GM12891 (cell line): ENCODE measurements around the gene UNC93B1.
A peak's percentile ranks its signal among the peaks of the same experiment; 100 is the strongest.

Experiments
- DNase-seq: peaks from one replicate; pipeline ENCODE4 v3.0.0; 2011; ENCODE audit warnings: low spot score; ENCODE audit not compliant: insufficient read length
- FAIRE-seq: peaks from 2 replicates; lab custom pipeline; 2011; peaks lifted over from hg19 to GRCh38; lab: Jason Lieb, UNC
- PAX5 ChIP-seq: IDR thresholded peaks from 2 replicates; pipeline ENCODE4 v1.6.1; 2011; ENCODE audit warnings: low read length, moderate library complexity, mild to moderate bottlenecking; ENCODE audit not compliant: insufficient read depth, severe bottlenecking
- POLR2A ChIP-seq: IDR thresholded peaks from 2 replicates; pipeline ENCODE4 v1.6.1; 2011; ENCODE audit warnings: low read depth, low read length, control low read depth
- POLR2AphosphoS5 ChIP-seq: IDR thresholded peaks from 2 replicates; pipeline ENCODE4 v1.6.1; 2011; ENCODE audit warnings: low read depth, low read length, control low read depth
- POU2F2 ChIP-seq: IDR thresholded peaks from 2 replicates; pipeline ENCODE4 v1.6.1; 2011; ENCODE audit warnings: low read depth, mild to moderate bottlenecking, control low read depth, low read length, moderate library complexity
- SPI1 ChIP-seq: IDR thresholded peaks from 2 replicates; pipeline ENCODE4 v1.6.1; 2011; ENCODE audit warnings: low read depth, low read length, control low read depth
- TAF1 ChIP-seq: IDR thresholded peaks from 2 replicates; pipeline ENCODE4 v1.6.1; 2011; ENCODE audit warnings: low read depth, low read length, control low read depth

UNC93B1 gene

GRCh38 chr11:68040101-68040956 lies 36.4 kb upstream of the UNC93B1 start:
- DNase-seq (peak; percentile 88), FAIRE-seq (peak; percentile 87)

GRCh38 chr11:68039526-68040086 lies 35.7 kb upstream of the UNC93B1 start:
- FAIRE-seq (no peak), DNase-seq (no peak)
- TF ChIP-seq PAX5 (no peak), TAF1 (no peak), POLR2AphosphoS5 (no peak), POU2F2 (no peak), POLR2A (no peak), SPI1 (no peak)

More at GRCh38 chr11:68040101-68040956, 36.4 kb upstream of the UNC93B1 start:
- TF ChIP-seq TAF1 = 0 out of 2 replicates have a peak, but pooled peaks have one; percentile 14
- no peak for TF ChIP-seq POU2F2
- TF ChIP-seq SPI1 = peak; percentile 70
- no peak for TF ChIP-seq PAX5

GRCh38 chr11:68038718-68039525 lies 35.0 kb upstream of the UNC93B1 start, which contains the start of gene TCIRG1:
TSS of gene TCIRG1 (plus strand) at chr11:68039025. CDS start at chr11:68041272, 2,247 bp downstream.
- FAIRE-seq = peak; percentile 87
- TF ChIP-seq POLR2AphosphoS5 = 0 out of 2 replicates have a peak, but pooled peaks have one; percentile 43
- no peak for TF ChIP-seq PAX5
- TF ChIP-seq TAF1 = peak; percentile 59; the same call in 1 of the 2 replicates
- TF ChIP-seq POLR2A = peak; percentile 77
- DNase-seq = peak; percentile 93

- no peak for FAIRE-seq
- no peak for DNase-seq
- TF ChIP-seq PAX5 (no peak), SPI1 (no peak), TAF1 (no peak), POU2F2 (no peak), POLR2AphosphoS5 (no peak), POLR2A (no peak)
These were observed 34.4 kb upstream of the UNC93B1 start for GRCh38 chr11:68038226-68038717.

GRCh38 chr11:68037411-68038225 lies 33.7 kb upstream of the UNC93B1 start:
- no peak for DNase-seq
- FAIRE-seq = no peak
- TF ChIP-seq TAF1 = no peak
- TF ChIP-seq POLR2AphosphoS5 = no peak

- DNase-seq (no peak), FAIRE-seq (no peak)
- no peak for TF ChIP-seq POU2F2
- no peak for TF ChIP-seq POLR2A
- TF ChIP-seq POLR2AphosphoS5 = no peak
- TF ChIP-seq TAF1 = no peak
- peak; percentile 65 for TF ChIP-seq SPI1
- TF ChIP-seq PAX5 = no peak
These were observed 32.9 kb upstream of the UNC93B1 start for GRCh38 chr11:68036717-68037239.

GRCh38 chr11:68036141-68036716 lies 32.3 kb upstream of the UNC93B1 start:
- TF ChIP-seq PAX5 (no peak), POLR2AphosphoS5 (no peak), POLR2A (no peak), TAF1 (no peak), SPI1 (no peak), POU2F2 (no peak)
- DNase-seq (no peak), FAIRE-seq (no peak)

GRCh38 chr11:68035266-68035876 lies 31.5 kb upstream of the UNC93B1 start:
- no peak for TF ChIP-seq SPI1
- no peak for TF ChIP-seq TAF1
- no peak for TF ChIP-seq POLR2AphosphoS5
- no peak for TF ChIP-seq POLR2A
- TF ChIP-seq PAX5 = no peak
- TF ChIP-seq POU2F2 = no peak
- FAIRE-seq = no peak
- no peak for DNase-seq

GRCh38 chr11:68033708-68034045 lies 29.8 kb upstream of the UNC93B1 start:
- TF ChIP-seq POLR2A = no peak
- TF ChIP-seq SPI1 = no peak
- no peak for TF ChIP-seq PAX5
- no peak for TF ChIP-seq POLR2AphosphoS5
- no peak for TF ChIP-seq TAF1
- no peak for TF ChIP-seq POU2F2
- FAIRE-seq (no peak), DNase-seq (no peak)
